GM18868 (cell line): ENCODE results near the gene SHMT1.
"Not testable (repeated sequence)": the region's sequence is repeated elsewhere in the genome, so short reads cannot be mapped to it uniquely, and the experiment has no call there.

Experiments used
- ATAC-seq: cut with Tn5 transposase; IDR thresholded peaks from one replicate; pipeline ENCODE4 v1.9.1; 2021; ENCODE audit warnings: mild to moderate bottlenecking, moderate library complexity; ENCODE audit not compliant: unreplicated experiment

SHMT1 gene

GRCh38 chr17:18378614-18379013, 15.3 kb upstream of the SHMT1 start:
- not testable (repeated sequence) for ATAC-seq

- no peak for ATAC-seq
Measured at GRCh38 chr17:18378205-18378505, 14.8 kb upstream of the SHMT1 start.

- no peak for ATAC-seq
Measured at GRCh38 chr17:18377437-18378204, 14.3 kb upstream of the SHMT1 start, which contains the start of gene EVPLL. Gene EVPLL (plus strand): TSS chr17:18377778. CDS start chr17:18380938, 3,160 bp downstream.

GRCh38 chr17:18374216-18374615, 10.9 kb upstream of the SHMT1 start:
- ATAC-seq, result no peak

GRCh38 chr17:18373181-18373580, 9.8 kb upstream of the SHMT1 start:
- ATAC-seq, result not testable (repeated sequence)

GRCh38 chr17:18371455-18371854, 8.1 kb upstream of the SHMT1 start:
- ATAC-seq, result no peak

GRCh38 chr17:18370761-18371160, 7.4 kb upstream of the SHMT1 start:
- no peak for ATAC-seq

- ATAC-seq, result no peak
Measured at GRCh38 chr17:18368946-18369345, 5.6 kb upstream of the SHMT1 start.

- no peak for ATAC-seq
Measured at GRCh38 chr17:18364166-18364565, 816 bp upstream of the SHMT1 start.

- no peak for ATAC-seq
Measured at GRCh38 chr17:18362698-18363100, 651 bp downstream of the SHMT1 start.

- ATAC-seq, result no peak
Measured at GRCh38 chr17:18361837-18362697, 1.3 kb downstream of the SHMT1 start.

GRCh38 chr17:18360518-18360917, 2.8 kb downstream of the SHMT1 start:
- no peak for ATAC-seq

GRCh38 chr17:18356624-18357023, 6.7 kb downstream of the SHMT1 start:
- ATAC-seq, result no peak

GRCh38 chr17:18353541-18353940, 9.8 kb downstream of the SHMT1 start:
- ATAC-seq, result no peak

- no peak for ATAC-seq
Measured at GRCh38 chr17:18344021-18344420, 19.3 kb downstream of the SHMT1 start.

- ATAC-seq, result no peak
Measured at GRCh38 chr17:18339933-18340332, 23.4 kb downstream of the SHMT1 start.

GRCh38 chr17:18338158-18338557, 25.2 kb downstream of the SHMT1 start:
- not testable (repeated sequence) for ATAC-seq

- no peak for ATAC-seq
Measured at GRCh38 chr17:18332909-18333489, 30.4 kb downstream of the SHMT1 start.

- no peak for ATAC-seq
Measured at GRCh38 chr17:18331879-18332278, 31.5 kb downstream of the SHMT1 start.

- no peak for ATAC-seq
Measured at GRCh38 chr17:18328643-18329204, 34.6 kb downstream of the SHMT1 start.

- ATAC-seq, result no peak
Measured at GRCh38 chr17:18327556-18327955, 35.8 kb downstream of the SHMT1 start.
